Breast epithelium (tissue), 3 donors: Measurements from ENCODE around the gene ATG7.

ENCODE experiments used
- POLR2A ChIP-seq: fragments of 450-650 bp; IDR thresholded peaks from one replicate; pipeline ENCODE4 v1.6.1; 2016; ENCODE audit warnings: antibody characterized with exemption, mild to moderate bottlenecking, moderate library complexity
- TF ChIP-seq, protein P1 (sequence below), 3 donors: fragments of 450-650 bp; IDR thresholded peaks; one replicate each; pipeline ENCODE4 v1.5.1; 2016 to 2017; ENCODE audit warnings: antibody characterized with exemption in 3 of 3, mild to moderate bottlenecking in 3 of 3, moderate library complexity in 3 of 3

GRCh38 chr3:11386465-11387113 is 114.4 kb downstream of the ATG7 start:
- TF ChIP-seq, protein P1, sequence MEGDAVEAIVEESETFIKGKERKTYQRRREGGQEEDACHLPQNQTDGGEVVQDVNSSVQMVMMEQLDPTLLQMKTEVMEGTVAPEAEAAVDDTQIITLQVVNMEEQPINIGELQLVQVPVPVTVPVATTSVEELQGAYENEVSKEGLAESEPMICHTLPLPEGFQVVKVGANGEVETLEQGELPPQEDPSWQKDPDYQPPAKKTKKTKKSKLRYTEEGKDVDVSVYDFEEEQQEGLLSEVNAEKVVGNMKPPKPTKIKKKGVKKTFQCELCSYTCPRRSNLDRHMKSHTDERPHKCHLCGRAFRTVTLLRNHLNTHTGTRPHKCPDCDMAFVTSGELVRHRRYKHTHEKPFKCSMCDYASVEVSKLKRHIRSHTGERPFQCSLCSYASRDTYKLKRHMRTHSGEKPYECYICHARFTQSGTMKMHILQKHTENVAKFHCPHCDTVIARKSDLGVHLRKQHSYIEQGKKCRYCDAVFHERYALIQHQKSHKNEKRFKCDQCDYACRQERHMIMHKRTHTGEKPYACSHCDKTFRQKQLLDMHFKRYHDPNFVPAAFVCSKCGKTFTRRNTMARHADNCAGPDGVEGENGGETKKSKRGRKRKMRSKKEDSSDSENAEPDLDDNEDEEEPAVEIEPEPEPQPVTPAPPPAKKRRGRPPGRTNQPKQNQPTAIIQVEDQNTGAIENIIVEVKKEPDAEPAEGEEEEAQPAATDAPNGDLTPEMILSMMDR (IDR thresholded peaks at IDR 0.05) = no peak
- TF ChIP-seq POLR2A = no peak
